Fibroblast of peridontal ligament (primary cell): ENCODE data around the gene EIF2B2.

Experiments used
- DNase-seq: peaks from one replicate; pipeline ENCODE4 v3.0.0-alpha.2; 2010; ENCODE audit errors: extremely low read depth

Gene EIF2B2

DNA sequence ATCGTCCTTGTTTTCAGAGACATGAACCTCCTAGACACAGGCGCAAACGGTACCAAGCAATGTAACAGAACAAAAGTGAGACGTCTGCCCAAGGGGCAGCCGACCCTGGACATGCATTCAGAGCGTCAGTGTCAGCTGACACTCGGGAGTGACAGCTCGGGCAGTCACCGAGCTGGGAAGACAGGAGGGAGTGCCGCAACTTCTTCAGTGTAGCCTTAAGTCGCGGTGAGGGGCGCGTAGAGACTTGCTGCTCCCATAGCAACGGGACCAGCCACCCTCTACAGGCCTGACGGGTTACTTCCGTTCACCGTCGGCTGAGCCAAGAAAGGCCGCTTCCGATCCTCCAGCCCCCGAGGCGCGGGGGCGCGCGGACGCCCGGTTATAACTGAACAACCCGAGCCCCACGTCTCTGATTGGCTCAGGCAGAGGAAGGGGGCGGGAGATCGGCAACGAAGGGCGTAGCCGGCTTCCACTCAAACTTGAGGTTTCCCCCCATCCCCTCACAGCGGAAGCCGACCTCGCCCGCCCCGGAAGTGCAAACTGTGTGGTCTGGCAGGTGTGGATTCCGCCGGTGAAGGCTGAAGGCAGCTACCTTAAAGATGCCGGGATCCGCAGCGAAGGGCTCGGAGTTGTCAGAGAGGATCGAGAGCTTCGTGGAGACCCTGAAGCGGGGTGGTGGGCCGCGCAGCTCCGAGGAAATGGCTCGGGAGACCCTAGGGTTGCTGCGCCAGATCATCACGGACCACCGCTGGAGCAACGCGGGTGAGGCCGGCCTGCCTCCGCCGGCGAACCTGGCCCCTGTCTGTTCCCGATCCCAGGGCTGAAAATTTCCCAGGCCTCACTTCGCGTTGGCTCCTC, at the start of gene EIF2B2:
Gene EIF2B2, plus strand, starts transcription at position 530 of the 858 bp plus-strand sequence. Its CDS starts 70 bp downstream, at position 600.
- DNase-seq = peak; percentile 93

DNA sequence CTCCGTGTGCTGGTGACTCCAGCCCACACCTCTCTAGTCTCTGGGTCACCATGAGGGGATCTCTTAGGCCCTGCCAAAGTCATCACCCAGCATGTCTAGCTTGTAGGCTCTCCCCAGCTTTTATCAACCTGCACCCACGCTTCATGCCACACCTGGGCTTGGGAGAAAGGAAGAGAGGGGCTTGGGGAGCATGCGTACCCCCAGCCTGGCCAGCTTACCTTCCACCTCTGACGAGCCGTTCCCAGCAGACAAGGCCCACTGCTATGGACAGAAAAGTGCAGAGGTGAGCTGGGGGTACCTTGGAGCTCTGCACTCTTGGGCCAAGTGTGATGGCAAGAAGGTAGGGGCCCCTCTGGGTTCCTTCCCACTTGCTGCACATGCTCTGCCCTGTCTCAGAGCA, 49.0 kb upstream of the EIF2B2 start:
- DNase-seq = no peak

GRCh38 chr14:74954232-74954946, 48.3 kb upstream of the EIF2B2 start:
- DNase-seq = no peak

- no peak for DNase-seq
Measured at GRCh38 chr14:74954947-74955228, 47.8 kb upstream of the EIF2B2 start.

GRCh38 chr14:74955229-74956026, 47.3 kb upstream of the EIF2B2 start, which contains the start of gene PGF:
Gene PGF (minus strand): TSS chr14:74955597. CDS start chr14:74955242, 355 bp downstream.
- DNase-seq = no peak

- no peak for DNase-seq
Measured at GRCh38 chr14:74956027-74956279, 46.8 kb upstream of the EIF2B2 start.

GRCh38 chr14:74956280-74957072, 46.2 kb upstream of the EIF2B2 start:
- no peak for DNase-seq

DNA sequence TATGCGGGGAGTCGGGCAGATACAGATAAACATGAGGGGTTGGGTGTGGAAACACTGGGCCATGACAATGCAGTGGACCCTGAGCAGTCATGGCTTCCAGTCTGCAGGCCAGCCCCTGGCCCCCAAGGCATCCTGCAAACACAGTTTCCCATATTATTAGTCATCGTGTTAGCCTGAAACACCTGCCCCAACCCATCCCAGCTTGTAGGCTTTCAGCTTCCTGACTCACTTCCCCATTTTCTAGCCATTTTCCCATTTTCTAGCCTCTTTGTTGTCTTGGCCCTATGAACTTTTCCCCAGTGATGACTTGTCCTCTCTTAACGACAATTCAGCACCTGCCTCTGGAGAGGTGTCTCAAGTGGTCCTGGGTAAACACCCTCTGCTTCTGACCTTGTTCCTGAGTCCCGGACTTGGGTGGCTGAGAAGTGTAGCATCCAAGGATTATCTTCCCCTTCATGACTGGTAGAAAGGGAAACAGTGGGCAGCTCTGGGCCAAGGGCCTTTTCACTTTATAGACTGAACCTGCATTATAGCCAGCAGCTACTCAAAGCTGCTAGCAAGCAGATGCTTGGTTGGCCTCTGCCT, 43.0 kb upstream of the EIF2B2 start:
- DNase-seq = no peak

DNA sequence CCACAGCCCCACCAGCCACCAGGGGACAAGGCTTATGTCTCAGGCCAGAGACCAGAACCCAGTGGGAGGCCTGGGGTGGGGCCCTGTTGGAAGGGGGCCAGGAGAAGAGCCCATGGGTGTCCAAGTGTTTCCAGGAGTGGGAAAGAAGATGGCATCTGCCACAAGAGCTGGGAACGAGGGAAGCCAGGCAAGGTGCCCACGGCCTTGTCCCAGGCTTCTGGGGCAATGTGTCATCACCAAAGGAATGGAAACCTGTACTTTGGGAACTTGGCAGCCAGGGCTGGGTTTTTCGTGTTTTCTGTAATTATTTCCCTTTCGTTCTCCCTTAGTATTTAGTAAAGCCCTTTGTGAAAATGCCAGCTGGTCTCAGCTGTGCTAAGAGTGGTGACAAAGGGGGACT, 42.0 kb upstream of the EIF2B2 start:
- DNase-seq = no peak

- DNase-seq = no peak
Measured at GRCh38 chr14:74961238-74961911, 41.3 kb upstream of the EIF2B2 start.

GRCh38 chr14:74962046-74962445, 40.7 kb upstream of the EIF2B2 start:
- no peak for DNase-seq

GRCh38 chr14:74962493-74962892, 40.2 kb upstream of the EIF2B2 start:
- no peak for DNase-seq

DNA sequence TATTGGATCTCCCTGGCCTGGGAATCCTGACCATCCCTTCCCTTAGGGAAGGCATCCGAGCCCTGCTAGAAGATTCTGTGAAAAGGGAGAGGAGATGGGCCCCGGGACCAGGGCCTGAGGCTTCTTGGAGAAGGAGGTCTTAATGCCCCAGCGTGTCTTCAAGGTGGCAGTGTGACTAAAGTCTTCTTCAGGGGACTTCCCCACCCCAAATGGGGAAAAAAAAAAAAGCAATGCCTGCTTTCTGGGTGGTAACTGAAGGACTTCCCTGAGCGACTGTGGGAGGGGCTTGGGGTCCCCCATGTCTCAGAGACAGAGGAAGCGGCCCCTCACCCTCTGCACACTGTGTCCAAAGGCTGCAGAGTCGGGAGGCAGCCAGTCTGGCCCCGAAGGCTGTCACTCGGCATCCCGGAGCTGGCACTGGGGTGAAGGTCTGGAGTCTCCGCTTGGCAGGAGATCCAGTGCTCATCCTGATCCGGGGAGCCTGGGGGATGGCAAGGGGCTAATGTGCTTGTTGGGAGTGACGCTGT, 39.5 kb upstream of the EIF2B2 start:
- DNase-seq = no peak

GRCh38 chr14:74963705-74964271, 38.9 kb upstream of the EIF2B2 start:
- DNase-seq = no peak

- no peak for DNase-seq
Measured at GRCh38 chr14:74964787-74965485, 37.8 kb upstream of the EIF2B2 start.

DNA sequence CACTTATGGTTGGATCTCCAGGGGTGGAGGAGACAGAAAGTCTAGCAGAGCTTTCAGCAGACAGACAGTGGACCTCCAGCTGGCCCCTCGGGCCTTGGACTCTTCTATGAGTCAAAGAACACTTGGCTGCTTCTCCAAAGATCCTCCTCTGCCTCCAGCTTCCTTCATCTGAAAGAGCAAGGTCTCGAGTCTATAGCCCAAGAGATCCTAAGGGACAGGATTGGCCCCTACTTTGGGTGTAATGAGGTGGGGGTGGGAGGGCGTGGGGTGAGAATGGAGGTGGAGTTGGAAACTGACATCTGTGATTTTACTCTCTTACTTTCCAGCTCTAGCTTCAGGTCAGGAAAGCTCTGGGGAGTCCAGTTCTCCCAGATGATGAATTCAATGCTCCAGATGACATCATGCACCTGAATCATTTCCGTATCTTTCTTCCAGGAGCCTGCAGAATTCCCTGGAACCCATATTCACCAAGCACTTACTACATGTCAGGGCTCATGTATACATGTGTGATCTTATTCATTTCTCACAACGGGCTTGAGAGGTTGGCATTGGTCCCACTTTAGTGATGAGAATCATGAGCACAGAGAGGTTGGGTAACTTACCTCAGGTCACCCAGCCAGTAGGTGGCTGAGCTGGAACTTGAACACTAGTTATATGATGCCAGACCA, 37.1 kb upstream of the EIF2B2 start:
- DNase-seq = no peak

GRCh38 chr14:74968811-74969210, 33.9 kb upstream of the EIF2B2 start:
- DNase-seq = no peak

DNA sequence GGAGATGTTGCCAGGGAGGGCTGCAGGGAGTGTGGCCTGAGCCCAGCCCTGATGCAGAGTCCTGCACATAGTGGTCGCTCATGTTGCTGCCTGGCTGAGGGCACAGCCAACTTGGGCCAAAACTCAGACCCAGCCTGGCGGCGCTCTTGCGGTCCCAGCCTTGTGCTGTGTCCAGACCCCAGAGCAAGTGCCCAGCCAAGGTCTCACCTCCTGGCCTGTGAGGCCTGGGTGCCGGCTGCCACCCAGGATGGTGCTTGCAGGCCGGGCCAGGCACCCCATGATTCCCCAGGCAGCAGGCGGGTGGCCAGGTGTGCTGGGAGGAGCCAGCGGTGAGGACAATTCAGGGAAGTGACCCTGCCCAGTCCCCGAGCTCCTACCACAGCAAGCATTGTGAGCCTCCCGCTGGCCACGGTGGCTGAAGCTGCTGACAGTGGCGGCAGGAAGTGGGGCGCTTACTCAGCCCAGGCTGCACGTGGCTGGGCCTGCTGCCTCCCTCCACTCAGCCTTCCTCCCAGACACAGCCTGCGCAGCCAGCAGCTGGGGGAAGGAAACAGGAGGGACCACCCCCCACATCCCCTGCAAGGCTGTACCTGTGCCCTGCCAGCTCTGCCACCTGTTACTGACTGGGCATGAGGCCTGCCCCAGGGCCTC, 29.6 kb upstream of the EIF2B2 start:
- no peak for DNase-seq
